NCI-H2107 (cell line): ENCODE measurements around the gene MAPK12.

Source experiments
- DNase-seq: peaks from one replicate; lab custom pipeline; 2025; lab: John Stamatoyannopoulos, UW

Gene MAPK12

DNA sequence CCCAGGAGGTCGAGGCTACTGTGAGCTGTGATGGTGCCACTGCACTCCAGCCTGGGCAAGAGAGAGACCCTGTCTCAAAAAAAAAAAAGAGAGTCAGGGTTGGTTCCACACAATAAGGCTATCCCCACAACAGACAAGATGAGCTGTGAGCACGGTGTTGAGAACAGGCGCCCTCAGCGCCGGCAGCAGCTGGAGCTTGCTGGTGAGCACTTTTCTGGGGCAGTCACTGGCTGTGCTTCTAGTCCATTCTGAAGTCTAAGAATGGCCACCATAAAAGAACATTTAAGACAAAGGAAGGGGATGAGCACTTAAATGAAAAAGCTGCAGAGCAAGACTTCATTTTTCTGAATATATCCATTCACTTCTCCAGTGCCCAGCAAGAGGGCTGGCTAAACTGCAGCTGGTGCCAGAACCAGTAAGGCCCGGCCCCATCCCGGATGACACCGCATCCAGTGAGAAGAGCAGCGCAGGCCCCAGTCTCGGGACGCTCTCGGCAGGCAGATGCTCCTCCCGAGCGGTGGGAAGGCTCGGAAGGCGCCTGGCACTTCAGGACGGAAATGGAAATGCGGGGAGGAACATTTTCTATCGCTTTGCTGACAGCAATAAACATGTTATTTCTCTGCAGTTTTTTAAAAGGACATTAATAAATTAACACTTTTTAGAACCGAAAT, 28.9 kb downstream of the MAPK12 start:
- no peak for DNase-seq

DNA sequence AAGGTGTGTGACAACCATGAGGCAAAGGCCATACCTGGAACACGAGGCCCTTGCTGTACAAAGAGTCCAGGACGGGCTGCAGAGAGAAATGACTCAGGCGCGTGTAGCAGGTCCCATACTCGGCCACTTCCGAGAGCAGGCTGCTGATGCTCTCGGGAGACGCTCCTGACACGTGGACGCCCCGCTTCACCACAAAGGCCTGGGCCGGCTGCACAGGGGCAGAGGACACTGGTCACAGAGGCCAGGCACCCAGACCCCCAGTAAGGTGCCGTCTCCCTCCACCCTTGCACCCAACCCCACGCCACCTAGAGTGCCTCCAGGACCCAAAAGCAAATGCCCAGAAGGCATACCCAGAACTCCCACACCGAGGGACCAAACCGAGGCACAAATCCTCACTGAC, 32.1 kb downstream of the MAPK12 start:
- DNase-seq = no peak

DNA sequence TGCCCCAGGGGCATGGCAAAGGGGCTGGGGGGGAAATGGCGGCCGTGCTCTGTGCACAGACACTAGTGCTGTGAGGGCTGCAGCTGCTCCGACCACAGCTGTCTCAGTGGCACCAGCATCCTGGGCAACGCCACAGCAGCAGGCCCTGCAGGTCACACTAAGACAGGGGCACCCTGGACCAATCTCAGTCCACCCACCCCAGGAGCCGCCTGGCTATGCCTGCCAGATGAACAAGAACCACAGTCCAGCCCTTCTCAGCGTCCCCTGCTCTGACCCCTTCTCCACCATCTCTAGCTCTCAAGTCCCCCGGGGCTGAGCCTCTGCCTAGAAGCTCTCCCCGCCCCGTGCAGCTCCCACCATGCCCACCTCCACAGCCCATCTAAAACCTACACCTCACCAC, 33.1 kb downstream of the MAPK12 start:
- DNase-seq = no peak

DNA sequence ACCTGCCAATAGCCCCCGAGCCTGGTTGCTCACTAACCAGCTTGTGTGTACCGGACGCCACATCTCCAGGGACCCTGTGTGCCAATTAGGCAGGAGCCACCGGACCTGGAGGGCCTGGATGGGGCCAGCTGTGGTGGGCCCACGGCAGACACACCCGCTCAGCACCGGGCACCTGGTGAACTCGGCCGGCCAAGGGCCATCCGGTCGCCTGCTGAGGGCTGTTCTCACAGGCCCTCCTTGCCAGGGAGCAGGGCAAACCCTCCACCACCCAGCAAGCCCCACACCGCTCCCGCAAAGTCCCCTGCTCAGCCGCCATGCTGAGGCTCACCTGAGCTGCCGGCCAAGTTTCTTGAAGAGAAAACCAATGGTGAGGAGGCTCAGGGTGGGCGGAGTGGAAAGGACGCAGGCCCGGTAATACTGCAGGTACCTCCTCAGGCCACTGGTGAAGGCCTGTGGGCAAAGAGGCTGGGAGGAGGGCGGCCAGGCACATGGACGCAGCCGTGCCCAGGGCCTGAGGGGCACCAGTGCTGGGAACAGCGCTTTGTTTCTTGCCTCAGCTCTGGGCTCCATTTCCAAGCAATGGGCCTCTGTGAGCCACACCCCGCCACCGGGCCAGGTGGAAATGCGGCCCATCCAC, 33.8 kb downstream of the MAPK12 start:
- DNase-seq = no peak

DNA sequence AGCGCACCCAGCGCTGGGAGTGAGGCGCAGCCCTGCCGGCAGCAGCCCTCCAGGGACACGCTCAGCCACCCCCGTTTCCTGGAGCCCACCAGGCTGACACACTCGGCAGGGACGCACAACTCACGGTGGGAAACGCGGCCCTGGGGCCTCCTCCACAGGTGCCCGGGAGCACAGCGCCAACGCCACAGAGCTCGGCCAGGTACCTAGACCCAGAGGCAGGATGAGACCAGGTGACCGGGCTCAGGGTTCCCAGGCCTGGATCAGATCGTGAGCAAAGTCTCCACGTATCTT, 34.7 kb downstream of the MAPK12 start:
- DNase-seq = no peak

DNA sequence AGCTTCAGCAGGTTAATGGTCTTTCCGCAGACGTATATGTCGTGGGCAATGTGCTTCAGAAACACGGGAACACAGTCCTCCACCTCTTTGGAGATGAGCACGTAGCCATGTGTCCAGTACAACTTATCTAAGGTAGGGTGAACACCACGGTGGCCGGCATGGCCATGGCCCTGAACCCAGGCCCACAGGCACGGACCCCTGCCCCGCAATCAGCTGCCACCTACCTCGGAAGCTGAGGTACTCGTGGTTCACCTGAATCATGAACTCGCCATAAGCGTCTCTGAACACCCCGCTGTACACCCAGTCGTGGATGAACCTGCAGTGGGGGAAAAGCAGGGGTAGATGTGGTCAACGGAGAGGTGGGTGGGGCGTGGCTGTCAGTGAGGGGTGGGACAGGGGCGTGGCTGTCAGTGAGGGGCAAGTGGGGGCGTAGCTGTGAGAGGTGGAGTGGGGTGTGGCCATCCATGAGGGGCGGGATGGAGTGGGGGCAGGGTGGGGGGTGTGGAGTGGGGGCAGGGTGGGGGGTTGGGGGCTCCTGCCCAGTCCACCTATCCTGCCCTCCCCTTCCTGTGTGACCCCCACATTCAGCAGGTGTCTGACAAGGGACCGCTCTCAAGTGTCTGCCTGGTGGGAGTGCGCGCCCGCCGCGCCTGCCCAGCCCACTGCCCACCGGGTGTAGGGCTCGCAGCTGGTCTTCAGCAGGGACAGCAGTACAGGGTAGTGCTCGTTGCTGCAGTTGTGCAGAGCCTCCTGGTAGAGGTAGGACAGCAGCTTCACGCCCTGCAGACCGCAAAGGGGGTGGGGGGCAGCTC, 35.2 kb downstream of the MAPK12 start:
- DNase-seq = no peak

DNA sequence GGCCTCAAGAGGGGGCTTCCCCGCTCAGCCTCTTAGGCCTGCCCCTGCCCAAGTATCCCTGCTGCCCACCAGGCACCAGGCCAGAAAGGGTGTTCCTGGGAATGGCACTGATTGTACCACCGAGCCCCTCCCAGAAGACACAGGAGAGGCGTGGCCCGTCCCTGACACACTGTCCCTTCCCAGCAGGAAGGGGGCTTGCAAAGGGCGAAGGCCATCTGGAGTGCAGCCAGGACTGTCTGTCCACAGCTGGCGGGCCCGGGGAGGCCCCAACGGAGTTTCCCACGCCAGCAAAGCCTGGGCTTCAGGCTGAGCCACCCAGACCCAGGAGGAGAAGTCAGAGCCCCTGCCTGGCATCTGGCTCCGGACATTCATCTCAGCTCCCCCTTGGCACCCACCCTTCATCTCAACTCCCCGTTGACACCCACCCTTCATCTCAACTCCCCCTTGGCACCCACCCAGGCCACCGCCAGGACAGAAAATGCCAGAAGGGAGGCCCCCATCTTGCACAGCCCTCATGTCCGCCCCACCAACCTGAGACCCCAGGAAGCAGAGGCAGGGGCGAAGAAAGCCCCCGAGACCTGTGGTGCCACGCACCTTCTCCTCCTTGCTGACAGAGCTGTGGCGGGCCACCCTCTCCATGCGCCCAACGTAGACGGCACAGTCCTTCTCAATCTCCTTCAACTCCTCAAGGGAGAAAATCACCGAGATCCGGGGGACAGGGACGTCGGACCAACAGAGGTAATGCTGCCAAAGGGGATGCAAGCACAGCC, 36.1 kb downstream of the MAPK12 start:
- DNase-seq = no peak

DNA sequence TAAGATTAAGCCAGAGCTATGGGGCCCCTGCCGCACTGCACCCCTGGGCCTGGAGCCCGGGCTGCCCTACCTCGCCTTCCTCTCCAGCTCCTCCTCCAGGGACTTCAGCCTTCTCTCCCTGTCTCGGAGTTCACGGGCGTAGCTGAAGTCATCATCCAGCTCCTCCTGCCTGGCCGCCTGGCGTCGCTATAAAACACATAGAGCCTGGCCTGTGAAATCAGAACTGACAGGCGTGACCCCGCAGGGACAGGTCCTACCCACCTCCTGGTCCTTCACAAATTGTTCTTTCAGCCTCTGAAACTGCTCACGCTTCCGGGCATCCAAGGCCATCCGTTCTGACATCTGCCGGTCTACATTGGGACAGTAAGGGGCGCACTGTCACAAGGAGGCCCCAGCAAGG, 37.4 kb downstream of the MAPK12 start:
- DNase-seq = no peak

DNA sequence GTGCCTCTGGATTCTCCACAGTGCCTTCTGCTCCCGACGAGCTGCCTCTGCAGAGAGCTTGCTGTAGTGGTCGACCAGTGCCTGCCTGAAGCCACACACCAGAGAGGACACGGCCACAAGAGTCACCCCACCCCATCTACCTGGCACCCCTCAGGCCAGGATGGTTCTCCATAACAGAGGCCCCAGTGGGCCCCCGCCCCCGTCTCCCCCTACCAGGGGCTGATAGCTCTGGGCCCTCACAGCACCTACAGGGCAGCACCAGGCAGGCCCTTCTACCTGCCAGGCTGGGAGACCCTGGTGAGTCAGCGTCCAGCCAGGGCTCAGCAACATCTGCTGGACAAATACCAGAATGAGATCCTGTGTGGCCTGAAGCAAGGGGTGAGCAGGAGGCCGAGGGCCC, 39.0 kb downstream of the MAPK12 start:
- no peak for DNase-seq

DNA sequence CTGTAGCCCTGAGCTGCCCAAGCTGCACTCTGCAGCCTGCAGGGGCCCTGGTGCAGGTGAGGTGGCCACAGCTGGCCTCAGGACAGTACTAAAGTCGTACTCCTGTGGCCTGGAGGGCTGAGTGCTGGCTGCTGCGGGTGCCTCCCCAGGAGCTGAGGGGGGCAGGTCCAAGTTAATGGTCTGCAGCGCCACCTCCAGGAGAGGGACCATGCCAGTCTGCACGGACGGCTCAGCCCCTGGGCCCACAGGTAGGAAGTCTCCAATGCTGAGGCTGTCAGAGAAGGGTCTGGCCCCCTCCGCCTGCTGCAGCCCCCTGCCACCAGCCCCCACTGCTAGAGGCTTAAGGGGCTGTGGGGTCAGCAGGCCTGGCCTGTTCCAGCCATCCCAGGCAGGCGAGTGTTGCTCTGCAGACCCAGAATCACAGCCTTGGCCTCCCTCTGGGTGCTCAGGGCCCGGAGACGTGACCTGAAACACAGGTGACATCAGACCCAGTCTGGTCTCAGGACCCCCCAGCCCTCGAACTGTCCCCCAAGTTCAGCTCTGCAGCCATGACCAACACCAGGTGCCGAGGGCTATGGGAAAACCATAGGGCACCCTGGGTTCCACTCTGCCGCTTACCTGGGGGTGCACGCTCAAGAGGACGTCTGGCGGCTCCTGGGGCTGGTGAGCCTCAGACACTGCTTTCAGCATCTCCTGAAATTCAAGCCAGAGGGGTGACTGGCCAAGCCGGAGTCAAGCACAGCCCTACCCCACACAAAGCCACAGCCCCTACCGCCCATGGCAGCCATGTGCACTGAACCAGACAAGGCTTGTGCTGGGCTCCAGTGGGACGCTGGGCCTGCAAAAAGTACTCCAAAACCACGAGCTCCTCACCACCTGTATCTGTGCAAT, 39.8 kb downstream of the MAPK12 start:
- DNase-seq = no peak

DNA sequence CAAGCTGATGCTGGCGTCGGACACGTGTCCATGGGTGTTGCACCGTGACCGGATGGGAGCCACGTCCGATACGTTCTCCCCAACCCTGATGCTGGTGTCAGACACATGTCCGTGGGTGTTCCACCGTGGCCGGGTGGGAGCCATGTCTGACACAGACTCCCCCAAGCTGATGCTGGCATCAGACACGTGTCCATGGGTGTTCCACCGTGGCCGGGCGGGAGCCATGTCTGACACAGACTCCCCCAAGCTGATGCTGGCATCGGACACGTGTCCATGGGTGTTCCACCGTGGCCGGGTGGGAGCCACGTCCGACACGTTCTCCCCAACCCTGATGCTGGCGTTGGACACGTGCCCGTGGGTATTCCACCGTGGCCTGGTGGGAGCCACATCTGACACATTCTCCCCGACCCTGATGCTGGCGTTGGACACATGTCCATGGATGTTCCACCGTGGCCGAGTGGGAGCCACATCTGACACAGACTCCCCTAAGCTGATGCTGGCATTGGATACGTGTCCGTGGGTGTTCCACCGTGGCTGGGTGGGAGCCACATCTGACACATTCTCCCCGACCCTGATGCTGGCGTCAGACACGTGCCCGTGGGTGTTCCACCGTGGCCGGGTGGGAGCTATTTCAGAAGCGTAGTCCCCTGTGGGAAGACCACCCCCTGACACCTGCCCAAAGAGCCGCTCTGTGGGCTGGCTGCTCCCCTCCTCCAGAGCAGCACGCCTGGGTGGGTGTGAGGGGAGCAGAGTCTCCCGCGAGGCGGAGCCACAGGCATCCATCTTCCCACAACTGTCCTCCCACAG, 40.7 kb downstream of the MAPK12 start:
- DNase-seq = no peak

DNA sequence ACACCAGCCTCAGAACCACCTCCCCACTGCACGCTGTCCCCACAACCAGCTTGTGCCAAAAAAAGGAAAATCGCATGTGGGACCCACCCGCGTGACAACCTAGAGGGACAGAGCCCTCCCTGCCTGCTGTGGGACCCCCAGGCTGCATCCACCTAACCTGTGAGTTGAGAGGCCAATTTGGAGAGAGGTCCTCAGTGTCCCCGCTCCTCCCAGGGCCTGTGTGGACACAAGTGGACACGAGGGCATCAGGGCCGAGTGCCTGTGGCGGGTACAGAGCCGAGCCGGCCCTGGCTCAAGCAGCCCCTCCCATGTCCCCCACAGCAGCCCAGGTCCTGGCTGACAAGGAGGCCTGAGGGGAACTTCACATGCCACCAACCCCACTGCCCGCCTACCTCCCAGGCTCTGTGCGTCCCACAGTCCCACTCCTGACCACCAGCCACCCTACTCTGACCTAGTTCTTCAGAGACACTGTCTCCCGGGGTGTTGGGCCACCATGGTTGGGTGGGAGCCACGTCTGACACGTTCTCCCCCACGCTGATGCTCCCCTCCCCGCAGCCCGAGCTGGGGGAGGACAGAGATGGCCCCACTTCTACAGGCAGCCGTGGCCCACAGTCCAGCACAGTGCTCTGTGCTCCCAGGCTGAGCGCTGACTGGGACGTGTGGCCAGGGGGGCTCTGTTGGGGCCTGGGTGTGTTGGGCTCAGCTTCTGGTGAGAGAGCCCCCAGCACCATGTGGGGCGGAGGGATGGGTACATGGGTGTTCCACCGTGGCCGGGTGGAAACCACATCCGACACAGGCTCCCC, 41.5 kb downstream of the MAPK12 start:
- no peak for DNase-seq

DNA sequence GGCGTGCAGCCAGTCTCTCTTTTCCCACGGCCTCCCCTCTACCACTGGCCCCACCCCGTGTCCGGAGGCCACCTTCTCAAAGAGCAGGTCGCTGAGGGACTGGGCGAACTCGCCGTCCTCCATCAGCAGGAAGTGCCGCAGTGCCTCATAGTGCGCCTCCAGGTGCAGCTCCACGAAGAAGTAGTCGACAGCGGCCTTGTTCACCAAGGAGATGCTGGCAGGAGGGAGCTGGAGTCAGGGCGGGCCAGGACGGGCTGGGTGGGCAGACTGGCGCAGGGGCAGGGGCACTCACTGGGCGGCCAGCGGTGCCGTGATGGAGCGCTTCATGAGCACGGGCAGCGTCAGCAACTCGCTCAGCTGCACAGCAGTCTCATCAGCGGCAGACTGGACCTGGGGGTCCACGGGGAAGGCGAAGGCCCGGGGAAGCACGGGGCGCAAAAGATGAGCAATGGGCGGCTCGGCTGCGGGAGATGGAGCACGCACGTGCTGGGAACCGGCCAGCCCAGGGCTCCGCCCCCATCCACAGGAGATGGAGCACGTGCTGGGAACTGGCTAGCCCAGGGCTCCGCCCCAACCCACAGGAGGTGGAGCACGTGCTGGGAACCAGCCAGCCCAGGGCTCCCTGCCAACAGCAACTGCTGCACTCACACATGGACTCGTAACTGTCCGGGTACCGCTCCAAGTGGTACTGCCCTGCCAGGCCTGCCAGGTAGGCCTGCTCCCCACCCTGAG, 42.3 kb downstream of the MAPK12 start:
- DNase-seq = peak; percentile 21

DNA sequence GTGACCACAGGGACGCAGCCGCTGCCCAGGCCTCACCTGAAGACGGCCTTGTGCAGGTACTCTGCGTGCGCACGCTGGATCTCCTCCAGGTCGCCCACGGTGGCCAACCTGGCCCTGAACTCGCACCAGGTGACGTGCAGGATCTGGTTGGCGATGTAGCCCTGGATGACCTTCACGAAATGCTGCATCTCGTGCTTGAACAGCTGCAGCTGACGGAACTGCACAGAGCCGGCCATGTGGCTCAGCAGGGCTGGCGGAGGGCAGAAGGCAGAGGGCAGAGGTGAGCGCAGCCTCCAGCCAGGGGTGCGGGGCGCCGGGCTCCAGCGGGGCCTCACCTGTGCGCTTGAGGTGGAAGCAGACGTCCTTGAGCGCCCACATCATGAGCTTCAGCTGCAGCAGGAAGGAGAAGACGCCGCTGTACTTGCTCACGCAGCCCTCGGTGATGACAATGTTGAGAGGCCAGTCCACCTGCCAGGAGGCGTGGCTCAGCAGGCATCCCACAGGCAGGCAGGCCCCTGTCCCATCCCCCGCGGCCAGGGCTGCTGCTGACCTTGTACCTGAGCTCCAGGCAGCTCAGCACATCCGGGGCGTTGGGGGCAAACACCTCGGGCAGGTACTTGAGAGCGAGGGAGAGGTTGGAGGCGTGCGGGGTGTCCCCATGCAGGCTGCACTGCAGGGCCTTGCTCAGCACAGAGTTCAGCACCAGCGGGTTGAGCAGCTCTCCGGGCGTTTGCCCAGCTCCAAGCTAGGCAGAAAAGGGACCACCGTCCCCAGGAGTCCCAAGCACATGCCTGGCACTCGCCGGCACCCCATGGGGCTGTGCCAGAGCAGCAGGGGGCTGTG, 43.1 kb downstream of the MAPK12 start:
- no peak for DNase-seq

DNA sequence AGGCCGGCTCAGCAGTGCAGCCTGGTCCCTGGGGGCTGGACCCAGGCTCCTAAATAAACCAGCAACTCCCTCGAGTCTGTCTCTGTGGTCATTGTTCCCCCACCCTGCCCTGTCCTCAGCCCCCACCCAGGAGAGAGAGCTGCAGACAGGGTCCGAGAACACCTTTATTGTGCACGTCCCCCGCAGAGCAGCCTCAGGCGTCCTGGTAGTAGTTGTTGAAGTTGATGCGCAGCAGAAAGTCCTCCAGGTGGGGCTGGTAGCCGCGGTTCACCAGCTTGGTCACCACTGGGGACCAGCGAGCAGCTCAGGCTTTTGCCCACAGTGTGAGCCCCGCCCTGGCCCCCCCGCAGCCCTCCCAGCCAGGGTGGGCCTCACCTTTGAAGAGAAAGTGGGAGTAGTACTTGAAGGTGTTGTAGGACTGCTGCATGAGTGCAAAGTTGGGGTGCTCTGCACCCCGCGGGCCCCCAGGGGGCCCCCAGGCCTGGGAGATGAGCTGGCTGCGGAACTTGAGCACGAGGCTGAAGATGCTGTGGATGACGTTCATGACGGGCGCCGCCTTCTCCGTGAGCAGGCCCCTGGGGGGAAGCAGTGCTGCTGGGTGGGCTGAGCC, 43.8 kb downstream of the MAPK12 start:
- DNase-seq = no peak

DNA sequence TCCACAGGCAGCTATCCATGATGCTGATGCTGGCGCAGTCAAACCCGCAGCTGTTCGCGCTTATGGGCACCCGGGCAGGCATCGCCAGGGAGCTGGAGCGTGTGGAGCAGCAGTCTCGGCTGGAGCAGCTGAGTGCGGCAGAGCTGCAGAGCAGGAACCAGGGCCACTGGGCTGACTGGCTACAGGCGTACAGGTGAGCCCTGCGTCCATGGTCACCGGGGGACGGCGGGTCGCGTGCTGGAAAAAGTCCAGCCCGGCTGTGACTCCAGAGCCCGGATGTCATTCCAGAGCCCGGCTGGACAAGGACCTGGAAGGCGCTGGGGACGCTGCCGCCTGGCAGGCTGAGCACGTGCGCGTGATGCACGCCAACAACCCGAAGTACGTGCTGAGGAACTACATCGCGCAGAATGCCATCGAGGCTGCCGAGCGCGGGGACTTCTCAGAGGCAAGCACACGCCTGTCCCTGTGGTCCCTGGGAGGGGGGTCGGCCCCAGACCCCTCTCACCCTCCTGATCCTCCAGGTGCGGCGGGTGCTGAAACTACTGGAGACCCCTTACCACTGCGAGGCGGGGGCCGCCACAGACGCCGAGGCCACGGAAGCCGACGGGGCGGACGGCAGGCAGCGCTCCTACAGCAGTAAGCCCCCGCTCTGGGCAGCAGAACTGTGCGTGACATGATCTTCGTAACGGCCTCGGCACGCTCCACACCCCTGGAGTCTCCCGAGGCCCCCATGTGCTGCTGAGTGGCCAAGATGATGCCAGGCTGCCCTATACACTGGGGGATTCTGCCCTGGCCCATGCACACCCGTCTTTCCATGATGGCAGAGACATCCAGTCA, 44.6 kb downstream of the MAPK12 start:
- no peak for DNase-seq
